ENCODE results near the gene RPS24. TPM values are rescaled to one million over a fixed set of nuclear protein-coding genes. Genes with fewer than 3 reads are reported as not detected.
"Not testable (repeated sequence)": the region's sequence is repeated elsewhere in the genome, so short reads cannot be mapped to it uniquely, and the experiment has no call there.

RPS24 gene
- total RNA-seq, 2 donors from 2014 or later = 1,428 to 1,609 TPM

GRCh38 chr10:77993620-77994019 lies 40.0 kb upstream of the RPS24 start:
- Histone ChIP-seq H3K27me3 (no peaks in the 10 kb centered on the region), H3K9me3 (no peaks in the 10 kb centered on the region), H3K27ac (no peak overlapping the region), H3K4me3 (no peak overlapping the region), H3K4me1 (peaks cover 10% of the 10 kb centered on the region), H3K36me3 (replicated peaks in 1 of 2; ENCODE audit: insufficient read depth in 1 of 2, low read depth in 2 of 2) (peaks cover 0 to 13% of the 10 kb centered on the region in 2 donors)
- intact Hi-C loops (cut with DNase I) = no loop called here
- WGBS, 2 donors = 90 to 91% methylated on average over 3 of the region's 3 CpGs
- TF ChIP-seq CTCF (IDR thresholded peaks at IDR 0.05) (no peak), POLR2A (IDR thresholded peaks at IDR 0.05) (no peak)
- no peak for DNase-seq
- ATAC-seq = no peak

GRCh38 chr10:77998780-77999179 lies 34.9 kb upstream of the RPS24 start:
- H3K9me3 ChIP-seq; H3K27me3 ChIP-seq; ATAC-seq; DNase-seq; H3K4me1 ChIP-seq; H3K4me3 ChIP-seq; H3K27ac ChIP-seq; intact Hi-C loops (cut with DNase I): not testable (repeated sequence)
- H3K36me3 ChIP-seq (replicated peaks in 1 of 2; ENCODE audit: insufficient read depth in 1 of 2, low read depth in 2 of 2) = peaks cover 11 to 25% of the 10 kb centered on the region in 2 donors
- WGBS, 2 donors = 94 to 100% methylated on average over 4 to 5 of the region's 5 CpGs

- H3K4me3 ChIP-seq = no peak overlapping the region
- intact Hi-C loops (cut with DNase I) = no loop called here
- H3K36me3 ChIP-seq (replicated peaks in 1 of 2; ENCODE audit: insufficient read depth in 1 of 2, low read depth in 2 of 2) = peaks cover 11 to 34% of the 10 kb centered on the region in 2 donors
- DNase-seq (no peak), ATAC-seq (no peak)
- no peak for TF ChIP-seq POLR2A (IDR thresholded peaks at IDR 0.05)
- TF ChIP-seq CTCF (IDR thresholded peaks at IDR 0.05) = no peak
- no peak overlapping the region for H3K27ac ChIP-seq
- H3K9me3 ChIP-seq = no peaks in the 10 kb centered on the region
- no peaks in the 10 kb centered on the region for H3K4me1 ChIP-seq
- H3K27me3 ChIP-seq = no peaks in the 10 kb centered on the region
Observed at GRCh38 chr10:78000206-78000605, 33.5 kb upstream of the RPS24 start.

GRCh38 chr10:78000956-78001472 lies 32.6 kb upstream of the RPS24 start:
- ATAC-seq (no peak), DNase-seq (no peak)
- WGBS, 2 donors = 83 to 89% methylated on average over 6 of the region's 6 CpGs
- Histone ChIP-seq H3K4me1 (no peaks in the 10 kb centered on the region), H3K27me3 (no peaks in the 10 kb centered on the region), H3K27ac (no peak overlapping the region), H3K36me3 (replicated peaks in 1 of 2; ENCODE audit: insufficient read depth in 1 of 2, low read depth in 2 of 2) (peaks cover 11 to 37% of the 10 kb centered on the region in 2 donors), H3K9me3 (no peaks in the 10 kb centered on the region), H3K4me3 (no peak overlapping the region)
- TF ChIP-seq POLR2A (IDR thresholded peaks at IDR 0.05) (no peak), CTCF (IDR thresholded peaks at IDR 0.05) (no peak)
- intact Hi-C loops (cut with DNase I) = no loop called here

- no peak for ATAC-seq
- no peak for DNase-seq
- H3K27ac ChIP-seq = no peak overlapping the region
- H3K9me3 ChIP-seq = no peaks in the 10 kb centered on the region
- no peaks in the 10 kb centered on the region for H3K4me1 ChIP-seq
- H3K4me3 ChIP-seq = no peak overlapping the region
- intact Hi-C loops (cut with DNase I) = no loop called here
- 84 to 87% methylated on average over 4 of the region's 4 CpGs for WGBS, 2 donors
- H3K27me3 ChIP-seq = no peaks in the 10 kb centered on the region
- H3K36me3 ChIP-seq (replicated peaks in 1 of 2; ENCODE audit: insufficient read depth in 1 of 2, low read depth in 2 of 2) = peaks cover 19 to 42% of the 10 kb centered on the region in 2 donors
- TF ChIP-seq CTCF (IDR thresholded peaks at IDR 0.05) (no peak), POLR2A (IDR thresholded peaks at IDR 0.05) (no peak)
Observed at GRCh38 chr10:78002541-78003288, 30.9 kb upstream of the RPS24 start.

All from body of pancreas (tissue), 4 donors.